HL-60/S4 (cell line): Measurements from ENCODE around the gene PXDC1.

ENCODE experiments used
- in situ Hi-C: fragments of 300-500 bp; cut with MboI; formaldehyde crosslinking; loops from 2 replicates; pipeline ENCODE4 v1.14.3; 2022; ENCODE audit warnings: low sequenced_read_pairs

PXDC1 gene

DNA sequence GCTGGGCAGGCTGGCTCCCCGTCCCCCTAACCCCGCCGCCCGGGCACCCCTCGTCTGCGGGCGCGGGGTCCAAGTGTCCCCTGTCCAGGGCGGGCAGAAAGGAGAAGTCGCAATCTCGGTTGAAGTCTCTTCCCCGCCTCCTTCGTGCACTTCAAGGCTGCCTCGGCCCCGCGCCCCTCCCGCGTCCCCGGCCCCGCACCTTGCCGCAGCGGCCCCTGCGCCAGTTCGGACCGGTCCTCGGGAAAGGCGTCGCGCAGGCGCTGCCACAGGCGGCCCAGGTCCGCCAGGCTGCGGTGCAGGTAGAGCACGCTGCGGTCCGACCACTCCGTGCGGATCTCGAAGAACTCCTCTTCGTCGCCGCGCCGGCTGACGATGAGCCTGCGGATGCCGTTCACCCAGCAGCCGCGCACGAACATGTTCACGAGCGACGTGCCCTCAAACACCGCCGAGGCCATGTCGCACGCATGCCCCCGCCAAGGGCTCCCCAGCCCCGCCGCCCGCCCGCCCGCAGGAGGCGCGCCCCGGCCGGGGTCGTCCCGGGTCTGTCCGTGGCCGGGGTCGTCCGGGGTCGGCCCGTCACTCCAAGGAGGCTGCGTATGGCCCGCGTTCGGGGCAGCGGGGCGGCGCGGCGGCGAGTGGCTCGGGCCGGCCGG is at the start of gene PXDC1:
TSS of gene PXDC1 (minus strand) at position 637 of the 653 bp plus-strand sequence. CDS start at position 455, 182 bp downstream.
- in situ Hi-C loops: no loop called here

GRCh38 chr6:3800850-3801591 is 49.5 kb upstream of the PXDC1 start:
- in situ Hi-C loops: no loop called here

GRCh38 chr6:3799719-3800118 is 48.2 kb upstream of the PXDC1 start:
- in situ Hi-C loops: no loop called here

- in situ Hi-C loops: no loop called here
Measured at GRCh38 chr6:3798055-3798919, 46.8 kb upstream of the PXDC1 start.

- in situ Hi-C loops: no loop called here
Measured at GRCh38 chr6:3797231-3798054, 45.9 kb upstream of the PXDC1 start.

DNA sequence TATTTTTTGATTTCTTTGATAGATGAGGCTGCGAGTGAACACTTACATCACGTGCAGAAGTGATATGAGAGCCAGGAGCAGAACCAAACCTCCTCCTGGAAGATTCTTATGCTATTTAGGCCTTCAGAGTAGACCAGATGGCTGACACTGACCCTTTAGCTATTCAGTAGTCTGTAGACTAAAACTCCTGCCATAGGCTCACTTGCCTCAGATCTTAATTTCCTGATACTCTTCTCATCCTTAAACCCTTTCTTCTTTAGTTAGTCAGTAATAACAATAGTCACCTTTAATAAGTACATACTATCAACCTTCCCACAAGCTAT is 45.2 kb upstream of the PXDC1 start:
- in situ Hi-C loops: no loop called here

GRCh38 chr6:3795836-3796718 is 44.6 kb upstream of the PXDC1 start:
- in situ Hi-C loops: no loop called here

- in situ Hi-C loops: no loop called here
Measured at GRCh38 chr6:3794092-3794491, 42.6 kb upstream of the PXDC1 start.

DNA sequence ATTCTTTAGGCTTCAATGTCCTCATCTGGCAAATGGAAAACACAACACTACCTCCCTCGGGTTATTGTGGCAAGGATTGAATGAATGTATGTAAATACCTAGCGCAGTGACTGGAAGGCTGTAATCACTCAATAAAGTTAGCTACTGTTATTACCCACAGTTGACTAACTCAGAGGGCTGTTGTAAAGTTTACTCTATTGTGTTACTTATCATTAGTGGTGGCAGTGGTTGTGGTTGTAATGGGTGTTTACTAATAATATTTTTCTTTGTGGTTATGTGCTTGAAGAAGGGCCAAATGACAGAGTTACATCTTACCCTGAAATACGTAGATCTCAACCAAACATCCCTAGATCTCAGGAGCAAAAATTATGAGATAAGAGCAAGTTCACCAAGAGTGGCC is 42.0 kb upstream of the PXDC1 start:
- in situ Hi-C loops: no loop called here

DNA sequence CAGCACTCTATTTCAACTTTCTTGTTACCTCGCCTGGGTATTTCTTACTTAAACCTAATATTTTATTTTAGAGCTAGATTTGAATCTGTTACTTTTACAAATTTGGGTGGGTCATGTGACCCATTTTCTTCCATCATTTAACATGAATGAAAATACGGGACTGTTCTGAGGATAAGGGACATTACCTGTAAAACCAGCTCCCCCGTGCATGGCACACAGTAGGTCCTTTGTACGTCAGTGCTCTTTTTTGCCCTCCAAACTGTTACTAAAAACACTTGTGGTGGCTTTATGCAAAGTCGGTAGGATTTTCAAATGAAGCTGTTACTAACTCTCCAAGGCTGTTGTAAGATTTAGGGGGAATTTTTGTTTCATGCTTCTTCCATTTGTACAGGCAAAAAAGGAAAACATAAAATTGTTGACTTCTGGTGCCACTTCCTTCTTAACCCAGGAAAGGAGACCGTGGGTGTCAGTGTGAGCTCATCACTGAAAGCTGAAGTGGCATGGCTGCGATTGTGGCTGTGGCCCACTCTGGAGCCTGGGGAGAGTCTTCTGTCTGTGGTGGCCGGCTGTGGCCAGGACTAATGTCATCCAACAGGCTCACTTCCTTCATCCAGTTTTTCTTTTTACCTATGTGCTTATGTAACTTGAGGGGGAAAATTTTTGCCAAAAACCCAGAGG is 40.2 kb upstream of the PXDC1 start:
- in situ Hi-C loops: no loop called here

DNA sequence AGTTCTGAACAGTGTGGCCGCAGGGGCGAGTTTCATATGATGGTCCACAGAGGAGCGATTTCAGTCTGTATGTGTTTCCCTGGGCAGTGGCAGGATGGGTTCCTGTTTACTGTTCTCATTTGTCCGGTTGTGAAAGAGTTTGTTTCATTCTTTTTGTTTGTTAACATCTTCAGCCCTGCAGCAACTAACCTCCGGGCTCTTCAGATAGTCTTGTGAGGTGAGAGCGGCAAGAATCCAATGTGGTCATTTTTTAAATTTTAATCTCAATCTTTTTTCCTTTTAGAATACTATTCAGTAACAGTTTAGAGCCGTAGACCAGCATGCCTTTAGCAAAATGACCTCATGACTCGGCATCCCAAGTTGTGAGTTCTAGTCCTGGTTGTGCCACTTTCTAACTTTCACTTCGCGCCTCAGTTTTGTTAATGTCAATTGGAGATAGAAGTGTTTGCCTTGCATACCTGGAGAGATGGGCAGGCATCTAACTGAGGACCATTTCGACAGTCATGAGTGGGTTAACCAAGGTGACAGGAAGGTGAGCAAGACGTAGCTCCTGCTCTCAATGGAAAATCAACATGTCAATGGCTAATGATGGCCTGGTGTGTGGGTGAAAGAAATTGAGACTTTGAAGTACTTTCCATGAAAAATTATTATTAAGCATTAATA is 38.5 kb upstream of the PXDC1 start:
- in situ Hi-C loops: no loop called here

- in situ Hi-C loops: no loop called here
Measured at GRCh38 chr6:3789018-3789895, 37.7 kb upstream of the PXDC1 start.

DNA sequence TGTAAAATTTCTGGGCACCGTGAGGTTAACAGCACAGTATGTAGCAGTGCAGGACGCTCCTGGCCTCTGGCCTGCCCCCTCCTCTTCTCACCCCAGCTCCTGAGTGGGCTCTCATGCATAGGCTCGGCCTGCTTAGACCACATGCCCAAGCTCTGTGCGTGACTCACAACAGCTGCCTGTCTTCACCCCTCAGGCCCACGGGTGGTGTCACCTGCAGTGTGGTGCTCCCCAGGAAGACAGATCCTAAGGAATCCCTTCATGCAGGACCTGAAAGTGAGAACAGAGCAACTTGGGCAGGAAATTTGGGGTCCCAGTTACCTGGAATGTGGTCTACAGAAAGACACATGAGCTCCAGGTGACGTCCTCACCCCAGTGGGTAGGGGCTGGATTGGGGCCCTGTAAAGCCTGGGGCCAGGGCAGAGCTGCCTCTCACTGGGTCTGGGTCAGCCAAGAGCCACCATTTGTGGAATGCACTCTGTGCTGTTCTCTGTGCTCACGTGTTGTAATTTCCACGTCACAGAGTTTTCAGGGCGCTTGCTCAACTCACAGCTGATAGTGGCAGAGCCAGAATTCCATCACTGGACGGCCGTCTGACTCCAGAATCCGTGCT is 37.0 kb upstream of the PXDC1 start:
- in situ Hi-C loops: no loop called here

- in situ Hi-C loops: no loop called here
Measured at GRCh38 chr6:3786141-3786540, 34.6 kb upstream of the PXDC1 start.

- in situ Hi-C loops: no loop called here
Measured at GRCh38 chr6:3785745-3786098, 34.2 kb upstream of the PXDC1 start.

- in situ Hi-C loops: no loop called here
Measured at GRCh38 chr6:3784885-3785744, 33.6 kb upstream of the PXDC1 start.

DNA sequence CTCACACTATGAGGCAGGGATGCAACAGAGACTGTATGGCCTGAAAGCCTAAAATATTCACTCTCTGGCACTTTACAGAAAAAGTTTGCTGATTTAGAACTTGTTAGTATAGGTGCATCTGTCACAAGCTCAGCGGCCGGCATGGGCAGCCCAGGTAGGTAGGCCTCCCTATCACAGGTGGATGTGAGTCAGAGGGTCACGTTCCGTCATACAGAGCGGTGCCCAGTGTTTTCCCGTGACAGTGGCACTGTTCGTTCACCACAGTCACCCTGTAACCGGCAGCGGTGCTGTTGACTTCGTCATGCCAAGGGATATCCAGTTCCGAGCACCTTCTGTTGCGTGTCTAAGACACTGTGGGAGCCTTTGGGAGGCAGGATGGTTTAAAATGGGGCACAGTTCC is 32.9 kb upstream of the PXDC1 start:
- in situ Hi-C loops: no loop called here
